GM18868 (cell line): ENCODE results near the gene MEFV.
"Not testable (repeated sequence)": the region's sequence is repeated elsewhere in the genome, so short reads cannot be mapped to it uniquely, and the experiment has no call there.

Experiments
- ATAC-seq: cut with Tn5 transposase; IDR thresholded peaks from one replicate; pipeline ENCODE4 v1.9.1; 2021; ENCODE audit warnings: mild to moderate bottlenecking, moderate library complexity; ENCODE audit not compliant: unreplicated experiment

Gene MEFV

GRCh38 chr16:3220839-3221238 lies 35.6 kb downstream of the MEFV start:
- no peak for ATAC-seq

- ATAC-seq, result no peak
Observed at GRCh38 chr16:3216263-3216640, 40.2 kb downstream of the MEFV start.

- no peak for ATAC-seq
Observed at GRCh38 chr16:3215601-3216262, 40.7 kb downstream of the MEFV start.

- no peak for ATAC-seq
Observed at GRCh38 chr16:3214904-3215600, 41.4 kb downstream of the MEFV start.

GRCh38 chr16:3212567-3212966 lies 43.9 kb downstream of the MEFV start:
- no peak for ATAC-seq

GRCh38 chr16:3212006-3212405 lies 44.4 kb downstream of the MEFV start:
- ATAC-seq, result no peak

- ATAC-seq, result no peak
Observed at GRCh38 chr16:3207086-3207953, 49.1 kb downstream of the MEFV start.

GRCh38 chr16:3205939-3206338 lies 50.5 kb downstream of the MEFV start:
- ATAC-seq, result not testable (repeated sequence)

GRCh38 chr16:3202903-3203539 lies 53.4 kb downstream of the MEFV start:
- ATAC-seq, result no peak

GRCh38 chr16:3198334-3199072 lies 57.9 kb downstream of the MEFV start:
- no peak for ATAC-seq

GRCh38 chr16:3197694-3198333 lies 58.6 kb downstream of the MEFV start:
- ATAC-seq, result not testable (repeated sequence)

GRCh38 chr16:3195975-3196374 lies 60.5 kb downstream of the MEFV start:
- ATAC-seq, result no peak

- ATAC-seq, result no peak
Observed at GRCh38 chr16:3194792-3195191, 61.6 kb downstream of the MEFV start.

- ATAC-seq, result no peak
Observed at GRCh38 chr16:3193221-3194212, 62.9 kb downstream of the MEFV start.

- ATAC-seq, result no peak
Observed at GRCh38 chr16:3192476-3193019, 63.9 kb downstream of the MEFV start.
